Memory B cell (primary cell): ENCODE data around the gene URGCP.
A peak's percentile ranks its signal among the peaks of the same experiment; 100 is the strongest.
"Not testable (repeated sequence)": the region's sequence is repeated elsewhere in the genome, so short reads cannot be mapped to it uniquely, and the experiment has no call there.

Experiments used
- ATAC-seq: fragments of 150-1000 bp; cut with Tn5 transposase; 2 replicates; pipeline ENCODE4 v1.10.0; 2021; ENCODE audit warnings: low read depth, mild to moderate bottlenecking, moderate library complexity
- DNase-seq, 2 donors: peaks; one replicate each; pipeline ENCODE4 v3.0.0; 2022; ENCODE audit warnings: low spot score in 2 of 2
- H3K27ac Mint-ChIP-seq: one replicate; pipeline ENCODE4 v1.8.0; 2022; ENCODE audit warnings: mild to moderate bottlenecking, moderate library complexity, mixed read lengths
- H3K27me3 Mint-ChIP-seq: one replicate; pipeline ENCODE4 v1.8.0; 2022; ENCODE audit warnings: mixed read lengths
- H3K36me3 Mint-ChIP-seq: one replicate; pipeline ENCODE4 v1.8.0; 2022; ENCODE audit warnings: mild to moderate bottlenecking, mixed read lengths
- H3K4me1 Mint-ChIP-seq: one replicate; pipeline ENCODE4 v1.8.0; 2022; ENCODE audit warnings: mixed read lengths
- H3K4me3 Mint-ChIP-seq: one replicate; pipeline ENCODE4 v1.8.0; 2022; ENCODE audit warnings: mild to moderate bottlenecking, moderate library complexity, mixed read lengths
- H3K9me3 Mint-ChIP-seq: one replicate; pipeline ENCODE4 v1.8.0; 2022; ENCODE audit warnings: mixed read lengths

URGCP gene

GRCh38 chr7:43898571-43898970 is 7.8 kb downstream of the URGCP start:
- H3K27ac Mint-ChIP-seq, ATAC-seq, H3K9me3 Mint-ChIP-seq, H3K27me3 Mint-ChIP-seq, DNase-seq, H3K4me3 Mint-ChIP-seq: not testable (repeated sequence)
- Mint-ChIP-seq H3K4me1 (peaks cover 27% of the 10 kb centered on the region), H3K36me3 (peaks cover 11% of the 10 kb centered on the region)

- H3K4me3 Mint-ChIP-seq = no peak overlapping the region
- peaks cover 2% of the 10 kb centered on the region for H3K9me3 Mint-ChIP-seq
- peaks cover 24% of the 10 kb centered on the region for H3K4me1 Mint-ChIP-seq
- H3K36me3 Mint-ChIP-seq = peaks cover 11% of the 10 kb centered on the region
- no peak overlapping the region for H3K27ac Mint-ChIP-seq
- no peaks in the 10 kb centered on the region for H3K27me3 Mint-ChIP-seq
- DNase-seq (no peak), ATAC-seq (no peak)
These were observed 10.5 kb downstream of the URGCP start for GRCh38 chr7:43895847-43896415.

GRCh38 chr7:43891069-43891955 is 15.1 kb downstream of the URGCP start:
- Mint-ChIP-seq H3K27ac (no peak overlapping the region), H3K4me3 (no peak overlapping the region), H3K4me1 (peaks cover 27% of the 10 kb centered on the region), H3K9me3 (peaks cover 2% of the 10 kb centered on the region), H3K27me3 (no peaks in the 10 kb centered on the region), H3K36me3 (peaks cover 13% of the 10 kb centered on the region)
- DNase-seq (no peak), ATAC-seq (no peak)

GRCh38 chr7:43890468-43890867 is 15.9 kb downstream of the URGCP start:
- ATAC-seq (no peak), DNase-seq (no peak)
- H3K36me3 Mint-ChIP-seq = peaks cover 11% of the 10 kb centered on the region
- H3K9me3 Mint-ChIP-seq = no peaks in the 10 kb centered on the region
- peaks cover 24% of the 10 kb centered on the region for H3K4me1 Mint-ChIP-seq
- no peaks in the 10 kb centered on the region for H3K27me3 Mint-ChIP-seq
- no peak overlapping the region for H3K4me3 Mint-ChIP-seq
- no peak overlapping the region for H3K27ac Mint-ChIP-seq

GRCh38 chr7:43888993-43889945 is 17.1 kb downstream of the URGCP start:
- peaks cover 24% of the 10 kb centered on the region for H3K4me1 Mint-ChIP-seq
- peaks cover 10% of the 10 kb centered on the region for H3K36me3 Mint-ChIP-seq
- H3K27me3 Mint-ChIP-seq = no peaks in the 10 kb centered on the region
- H3K4me3 Mint-ChIP-seq = no peak overlapping the region
- no peak overlapping the region for H3K27ac Mint-ChIP-seq
- DNase-seq = no peak
- ATAC-seq = no peak
- no peaks in the 10 kb centered on the region for H3K9me3 Mint-ChIP-seq

GRCh38 chr7:43884617-43885016 is 21.8 kb downstream of the URGCP start:
- Mint-ChIP-seq H3K27ac (no peak overlapping the region), H3K36me3 (peaks cover 23% of the 10 kb centered on the region), H3K9me3 (no peaks in the 10 kb centered on the region), H3K4me1 (peaks cover 8% of the 10 kb centered on the region), H3K27me3 (no peaks in the 10 kb centered on the region), H3K4me3 (no peak overlapping the region)
- ATAC-seq = no peak
- DNase-seq = no peak

- no peaks in the 10 kb centered on the region for H3K9me3 Mint-ChIP-seq
- H3K4me3 Mint-ChIP-seq = no peak overlapping the region
- no peak overlapping the region for H3K27ac Mint-ChIP-seq
- peaks cover 6% of the 10 kb centered on the region for H3K4me1 Mint-ChIP-seq
- DNase-seq (no peak), ATAC-seq (no peak)
- H3K36me3 Mint-ChIP-seq = peaks cover 23% of the 10 kb centered on the region
- H3K27me3 Mint-ChIP-seq = no peaks in the 10 kb centered on the region
These were observed 22.2 kb downstream of the URGCP start for GRCh38 chr7:43884209-43884608.

- H3K9me3 Mint-ChIP-seq = no peaks in the 10 kb centered on the region
- peaks cover 28% of the 10 kb centered on the region for H3K36me3 Mint-ChIP-seq
- peaks cover 11% of the 10 kb centered on the region for H3K4me1 Mint-ChIP-seq
- no peak overlapping the region for H3K27ac Mint-ChIP-seq
- no peak for DNase-seq
- H3K4me3 Mint-ChIP-seq = no peak overlapping the region
- ATAC-seq = no peak
- no peaks in the 10 kb centered on the region for H3K27me3 Mint-ChIP-seq
These were observed 25.8 kb downstream of the URGCP start for GRCh38 chr7:43880596-43880995.

- DNase-seq (no peak), ATAC-seq (no peak)
- Mint-ChIP-seq H3K36me3 (peaks cover 28% of the 10 kb centered on the region), H3K4me1 (peaks cover 11% of the 10 kb centered on the region), H3K4me3 (no peak overlapping the region), H3K27ac (no peak overlapping the region), H3K27me3 (no peaks in the 10 kb centered on the region), H3K9me3 (no peaks in the 10 kb centered on the region)
These were observed 26.9 kb downstream of the URGCP start for GRCh38 chr7:43879477-43879876.

GRCh38 chr7:43878867-43879266 is 27.5 kb downstream of the URGCP start:
- ATAC-seq (no peak), DNase-seq (no peak)
- no peaks in the 10 kb centered on the region for H3K9me3 Mint-ChIP-seq
- H3K36me3 Mint-ChIP-seq = peaks cover 26% of the 10 kb centered on the region
- no peak overlapping the region for H3K4me3 Mint-ChIP-seq
- H3K4me1 Mint-ChIP-seq = peaks cover 11% of the 10 kb centered on the region
- no peak overlapping the region for H3K27ac Mint-ChIP-seq
- H3K27me3 Mint-ChIP-seq = no peaks in the 10 kb centered on the region

GRCh38 chr7:43877968-43878864 is 28.2 kb downstream of the URGCP start:
- DNase-seq (no peak), ATAC-seq (no peak)
- Mint-ChIP-seq H3K27ac (peak overlapping the region; percentile 57), H3K4me1 (peaks cover 11% of the 10 kb centered on the region), H3K9me3 (no peaks in the 10 kb centered on the region), H3K4me3 (no peak overlapping the region), H3K27me3 (no peaks in the 10 kb centered on the region), H3K36me3 (peaks cover 22% of the 10 kb centered on the region)

- H3K27ac Mint-ChIP-seq = peak overlapping the region; percentile 57
- ATAC-seq = no peak
- no peaks in the 10 kb centered on the region for H3K9me3 Mint-ChIP-seq
- no peaks in the 10 kb centered on the region for H3K27me3 Mint-ChIP-seq
- no peak overlapping the region for H3K4me3 Mint-ChIP-seq
- peaks cover 21% of the 10 kb centered on the region for H3K36me3 Mint-ChIP-seq
- DNase-seq = no peak
- H3K4me1 Mint-ChIP-seq = peaks cover 11% of the 10 kb centered on the region
These were observed 29.2 kb downstream of the URGCP start for GRCh38 chr7:43876976-43877745.

- Mint-ChIP-seq H3K36me3 (peaks cover 15% of the 10 kb centered on the region), H3K27me3 (no peaks in the 10 kb centered on the region), H3K9me3 (no peaks in the 10 kb centered on the region), H3K27ac (peak overlapping the region; percentile 53), H3K4me1 (peaks cover 11% of the 10 kb centered on the region), H3K4me3 (no peak overlapping the region)
- DNase-seq (no peak), ATAC-seq (peak; percentile 89)
These were observed 30.2 kb downstream of the URGCP start for GRCh38 chr7:43876241-43876640.
